HG02763 (cell line): ENCODE data around the gene ATXN1.
"Not testable (repeated sequence)": the region's sequence is repeated elsewhere in the genome, so short reads cannot be mapped to it uniquely, and the experiment has no call there.

Experiments
- ATAC-seq: cut with Tn5 transposase; IDR thresholded peaks from one replicate; pipeline ENCODE4 v1.9.1; 2021; ENCODE audit warnings: mild to moderate bottlenecking, moderate library complexity; ENCODE audit not compliant: unreplicated experiment

Gene ATXN1

GRCh38 chr6:16431106-16431505 is 330.2 kb downstream of the ATXN1 start:
- no peak for ATAC-seq

GRCh38 chr6:16430391-16431089 is 330.7 kb downstream of the ATXN1 start:
- no peak for ATAC-seq

DNA sequence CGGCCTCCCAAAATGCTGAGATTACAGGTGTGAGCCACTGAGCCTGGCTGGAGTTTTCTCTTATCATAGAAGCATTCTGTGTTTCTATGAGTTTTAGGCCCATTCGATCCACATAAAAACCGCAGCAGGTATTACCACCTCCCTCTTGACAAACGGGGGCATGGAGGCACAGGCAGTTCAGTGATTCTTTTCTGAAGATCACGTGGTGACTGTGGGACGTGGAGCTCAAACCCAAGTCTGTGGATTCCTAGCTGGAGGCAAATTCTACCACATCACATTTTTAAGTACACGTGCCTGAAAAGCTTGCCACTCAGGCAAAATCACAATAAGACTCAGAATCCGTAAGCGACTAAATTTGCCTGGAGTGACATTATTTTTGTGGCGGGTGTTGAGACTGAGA is 331.6 kb downstream of the ATXN1 start:
- no peak for ATAC-seq

- no peak for ATAC-seq
These were observed 334.1 kb downstream of the ATXN1 start for GRCh38 chr6:16427124-16427523.

DNA sequence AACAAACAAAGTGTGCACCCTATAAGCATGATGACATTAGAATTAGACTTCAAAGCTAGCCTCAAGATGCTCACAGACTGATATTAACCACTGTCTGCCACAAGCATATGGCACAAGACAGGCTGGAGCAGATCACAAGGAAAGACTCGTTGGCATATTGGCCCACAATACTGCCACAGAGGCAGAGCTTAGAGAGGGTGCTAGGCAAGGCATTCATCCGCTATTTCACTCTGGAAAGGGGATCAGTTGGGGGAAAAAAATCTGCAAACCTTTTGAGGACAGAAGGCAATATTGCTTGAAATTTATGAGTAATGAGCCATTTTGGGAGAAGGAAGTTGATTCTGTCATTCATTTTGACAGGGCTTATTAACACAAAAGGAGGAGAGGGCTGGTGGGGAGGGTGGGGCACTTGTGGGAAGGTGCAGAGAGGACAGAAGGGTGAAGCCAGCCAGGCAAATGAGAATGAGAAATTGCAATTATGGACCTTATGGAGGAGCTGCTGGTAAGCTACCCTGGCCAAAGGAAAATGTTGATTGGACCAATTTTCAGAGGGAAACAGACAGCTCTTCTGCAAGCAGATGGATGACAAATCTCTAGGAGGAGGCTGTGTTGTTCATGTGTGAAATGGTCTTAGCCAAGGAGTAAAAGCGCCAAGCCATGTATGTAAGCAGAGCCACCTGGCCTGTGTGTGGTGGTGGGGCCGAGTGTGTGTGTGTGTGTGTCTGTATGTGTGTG is 335.2 kb downstream of the ATXN1 start:
- no peak for ATAC-seq

- ATAC-seq = no peak
These were observed 339.7 kb downstream of the ATXN1 start for GRCh38 chr6:16421462-16421960.

DNA sequence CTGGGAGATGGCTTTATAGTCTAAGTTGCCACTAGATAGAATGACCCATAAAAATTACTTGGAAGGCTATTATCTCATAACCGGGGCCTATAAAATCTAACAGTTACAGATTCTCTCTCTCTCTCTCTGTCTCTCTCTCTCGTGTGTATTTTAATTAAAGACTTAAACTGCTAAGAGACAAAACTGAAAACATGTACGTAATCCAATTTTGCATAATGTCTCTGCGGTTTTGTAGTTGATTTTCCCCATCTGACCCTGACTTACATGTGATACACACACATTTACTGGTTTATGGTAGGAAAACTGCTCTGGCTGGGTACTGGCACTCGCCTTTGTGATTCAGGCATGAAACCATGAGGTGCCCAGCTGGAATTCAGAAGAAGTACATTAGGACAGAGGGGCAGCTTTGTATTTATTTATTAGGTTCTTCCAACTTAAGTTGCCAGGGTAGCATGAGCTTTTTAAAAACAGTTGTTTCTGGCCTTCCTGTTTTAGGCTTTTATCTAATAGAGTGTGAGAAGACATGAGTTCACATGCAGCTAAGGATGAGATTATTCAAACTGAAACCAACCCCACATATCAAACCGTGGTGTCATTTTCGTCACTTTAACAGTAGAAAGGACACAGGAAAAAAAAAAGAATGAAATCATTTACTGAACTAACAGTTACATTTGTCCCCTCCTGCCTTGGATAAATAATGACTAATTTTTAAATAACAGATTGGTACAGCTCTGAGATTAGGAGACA is 340.4 kb downstream of the ATXN1 start:
- ATAC-seq = peak; percentile 68

DNA sequence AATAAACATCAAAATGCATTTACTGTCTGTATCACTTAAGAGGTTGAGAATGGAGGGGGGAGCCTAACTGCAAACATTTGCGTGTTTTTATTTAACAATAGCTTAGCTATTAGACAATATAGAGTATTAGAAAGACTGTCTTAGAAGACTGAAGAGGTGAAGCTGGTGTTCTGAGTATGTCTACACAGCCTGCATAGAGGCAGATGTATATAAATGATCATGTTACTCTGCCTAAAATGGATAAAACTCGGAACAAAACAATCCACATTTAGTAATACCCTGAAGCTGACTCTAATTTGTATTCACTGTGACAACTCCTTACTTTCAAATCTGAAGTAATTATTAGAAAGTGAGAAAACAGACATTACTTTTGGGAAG is 340.9 kb downstream of the ATXN1 start:
- peak; percentile 16 for ATAC-seq

DNA sequence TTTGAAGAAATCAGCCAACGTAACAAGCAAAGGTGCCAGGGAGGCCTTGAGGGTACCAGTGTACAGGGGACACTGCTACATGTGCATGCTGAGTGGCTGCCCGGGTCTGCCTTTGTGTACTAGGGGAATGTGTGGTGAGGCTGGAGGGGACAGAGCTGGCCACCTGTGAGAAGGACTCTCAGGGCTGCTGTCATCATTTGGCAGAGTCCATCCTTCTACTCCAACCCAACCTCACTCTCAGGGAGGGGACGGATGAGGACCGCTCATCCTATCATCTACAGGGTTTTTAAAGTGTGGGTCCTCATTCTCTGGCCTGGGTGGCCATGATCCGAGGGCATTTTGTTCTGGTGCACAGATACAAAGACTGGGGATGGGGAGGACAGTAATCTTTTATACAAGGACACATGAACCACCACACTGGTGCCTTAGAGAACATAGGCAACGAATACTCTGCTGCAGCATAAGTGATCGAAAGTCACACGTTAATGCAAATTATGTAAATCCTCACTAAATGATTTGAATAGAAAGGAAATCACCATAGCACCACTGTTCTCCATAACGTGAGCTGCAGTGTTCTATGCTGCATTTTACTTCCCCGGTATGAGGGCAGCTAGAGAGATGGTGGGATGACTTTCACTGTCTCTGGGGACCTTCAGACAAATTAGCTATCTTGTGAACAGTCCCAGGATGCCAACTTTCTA is 341.5 kb downstream of the ATXN1 start:
- ATAC-seq = peak; percentile 52

DNA sequence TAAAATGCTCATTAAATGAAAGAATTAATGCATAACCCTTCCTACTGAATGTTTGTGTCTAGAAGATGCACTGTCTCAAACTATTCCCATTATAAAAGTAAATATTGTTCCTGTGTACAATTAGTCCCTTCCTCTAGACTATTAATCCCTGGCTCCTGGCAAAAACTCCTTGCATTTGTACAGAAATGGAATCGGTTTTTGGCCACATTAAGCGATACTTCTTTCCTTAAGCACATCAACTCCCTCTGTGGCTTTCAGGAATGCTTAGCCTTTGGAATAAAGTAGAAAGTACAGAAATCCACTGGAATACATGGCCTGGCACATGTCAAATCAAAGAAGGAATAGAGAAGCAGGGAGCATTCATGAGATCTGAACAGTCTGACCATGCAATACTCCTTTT is 343.1 kb downstream of the ATXN1 start:
- ATAC-seq = no peak

GRCh38 chr6:16415677-16416076 is 345.6 kb downstream of the ATXN1 start:
- no peak for ATAC-seq

DNA sequence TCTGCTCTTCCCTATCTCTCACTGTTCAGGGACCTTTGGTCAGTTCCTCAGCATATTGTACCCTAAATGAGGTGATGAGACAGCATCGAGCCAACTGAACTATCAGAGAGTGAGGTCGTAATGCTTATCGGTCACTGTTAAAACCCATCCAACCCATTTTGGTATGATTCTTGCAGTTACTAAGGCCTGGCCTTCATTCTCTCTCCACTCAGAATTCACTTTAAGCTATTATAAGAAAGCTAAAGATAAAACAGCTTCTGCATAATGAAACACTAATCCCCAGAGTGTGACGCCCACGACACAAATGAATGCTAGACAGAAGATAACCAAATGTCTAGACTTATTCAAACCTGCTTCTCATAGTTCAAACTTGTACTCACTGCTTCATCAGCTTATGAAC is 347.1 kb downstream of the ATXN1 start:
- peak; percentile 56 for ATAC-seq

- ATAC-seq = no peak
These were observed 347.9 kb downstream of the ATXN1 start for GRCh38 chr6:16413399-16413798.

GRCh38 chr6:16412982-16413381 is 348.3 kb downstream of the ATXN1 start:
- no peak for ATAC-seq

DNA sequence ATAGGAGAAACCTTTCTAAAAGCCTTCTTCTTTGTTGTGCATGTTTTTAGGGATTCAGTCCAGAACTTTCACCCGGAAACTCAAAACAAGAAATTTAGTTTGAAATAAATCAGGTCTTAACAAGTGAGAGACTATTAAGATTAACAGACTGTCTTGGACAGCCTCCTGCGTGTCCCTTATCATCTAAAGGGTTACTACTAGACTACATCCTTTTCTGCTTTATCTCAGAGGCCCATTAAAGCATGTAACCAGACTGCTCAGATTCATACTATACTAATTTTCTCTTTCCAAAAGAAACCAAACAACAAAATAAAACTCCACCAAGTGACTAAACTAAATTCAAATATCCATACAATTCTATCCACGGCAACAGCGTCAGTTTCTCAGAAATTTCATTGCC is 349.1 kb downstream of the ATXN1 start:
- ATAC-seq = no peak

- ATAC-seq = no peak
These were observed 351.5 kb downstream of the ATXN1 start for GRCh38 chr6:16409531-16410441.

GRCh38 chr6:16408766-16409165 is 352.5 kb downstream of the ATXN1 start:
- no peak for ATAC-seq

DNA sequence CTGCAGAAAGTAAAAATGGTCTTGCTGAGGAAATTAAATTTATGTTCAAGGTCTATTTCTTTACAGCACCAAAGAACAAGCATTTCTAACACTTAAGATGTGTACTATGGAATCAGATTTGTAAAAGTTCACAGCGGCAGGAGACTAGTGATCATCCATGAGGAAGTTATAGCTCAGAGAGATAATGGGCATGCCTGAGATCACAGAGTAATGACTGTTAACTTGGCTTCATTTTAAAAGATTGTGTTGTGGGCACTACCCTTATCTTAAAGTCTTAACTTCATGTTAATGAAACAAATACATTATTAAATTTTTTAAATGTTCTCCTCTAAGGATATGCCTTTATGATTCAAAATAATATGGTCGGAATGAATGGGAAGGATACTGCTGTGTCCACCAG is 354.3 kb downstream of the ATXN1 start:
- no peak for ATAC-seq

- not testable (repeated sequence) for ATAC-seq
These were observed 354.7 kb downstream of the ATXN1 start for GRCh38 chr6:16406538-16406937.

- ATAC-seq = no peak
These were observed 355.9 kb downstream of the ATXN1 start for GRCh38 chr6:16405375-16405774.
